Stimulated activated CD4-positive, alpha-beta T cell treated with anti-CD3 and anti-CD28 coated beads, TNF-alpha, amount 100 ng/mL, for 48 hours (primary cell): ENCODE results near the gene EPSTI1.

Experiments used
- DNase-seq, 3 donors: peaks; one replicate each; pipeline ENCODE4 v3.0.0-alpha.2; 2020; ENCODE audit warnings: low read depth in 3 of 3

Gene EPSTI1

GRCh38 chr13:42852136-42852535, 139.9 kb downstream of the EPSTI1 start:
- DNase-seq, result no peak

DNA sequence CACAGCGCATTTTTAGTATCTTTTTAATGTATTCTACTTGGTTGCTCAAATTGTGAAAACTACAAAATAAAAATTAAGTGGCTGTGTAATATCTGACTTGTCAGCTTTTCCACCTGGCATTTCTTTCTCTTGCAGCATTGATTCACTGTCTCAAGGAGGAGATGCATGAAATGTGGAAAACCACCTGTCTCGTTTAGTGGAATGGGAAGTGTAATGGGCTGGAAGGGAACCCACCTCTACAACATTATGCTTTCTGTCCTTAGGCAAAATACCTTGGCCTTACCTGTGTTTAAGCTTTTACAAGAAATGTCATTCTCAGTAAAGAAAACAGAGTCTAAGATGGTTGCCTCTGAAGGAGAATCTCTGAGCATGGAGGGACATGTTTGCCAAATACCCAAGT, 142.8 kb downstream of the EPSTI1 start:
- no peak for DNase-seq

DNA sequence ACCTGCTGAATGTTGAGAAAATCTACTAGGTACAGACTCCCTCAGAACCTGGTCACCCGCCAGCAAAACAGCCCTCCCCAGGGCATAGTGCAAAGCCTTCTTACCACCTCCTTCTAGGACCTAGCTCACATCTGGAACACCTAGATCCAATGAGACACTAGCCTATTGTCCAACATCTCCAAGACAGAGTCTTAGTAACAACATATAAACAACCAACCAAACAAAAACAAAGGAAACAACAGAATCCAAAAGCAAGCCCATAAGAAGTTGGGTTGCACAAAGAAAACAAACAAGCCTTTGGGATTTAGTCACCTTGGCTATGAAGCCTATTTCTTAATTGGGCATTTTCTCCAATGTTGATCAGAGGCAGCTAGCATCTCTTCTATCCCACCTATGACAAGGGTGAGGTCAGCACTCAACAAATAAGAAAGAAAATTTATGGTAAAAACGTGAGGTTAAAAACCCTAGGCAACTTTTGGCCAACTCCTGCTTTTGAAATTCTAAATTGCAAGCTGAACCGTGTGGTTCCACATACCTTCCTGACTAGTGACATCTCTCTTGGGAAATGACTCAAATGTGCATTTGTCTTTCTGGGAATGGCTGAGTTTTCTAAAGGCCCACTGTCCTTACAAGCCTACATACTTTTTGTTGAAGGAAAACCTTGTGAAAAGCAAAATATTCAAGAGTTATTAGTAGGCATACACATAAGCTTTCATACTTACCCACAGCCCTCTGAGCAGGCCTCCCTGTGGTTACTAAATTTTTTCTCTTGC, 144.0 kb downstream of the EPSTI1 start:
- no peak for DNase-seq

DNA sequence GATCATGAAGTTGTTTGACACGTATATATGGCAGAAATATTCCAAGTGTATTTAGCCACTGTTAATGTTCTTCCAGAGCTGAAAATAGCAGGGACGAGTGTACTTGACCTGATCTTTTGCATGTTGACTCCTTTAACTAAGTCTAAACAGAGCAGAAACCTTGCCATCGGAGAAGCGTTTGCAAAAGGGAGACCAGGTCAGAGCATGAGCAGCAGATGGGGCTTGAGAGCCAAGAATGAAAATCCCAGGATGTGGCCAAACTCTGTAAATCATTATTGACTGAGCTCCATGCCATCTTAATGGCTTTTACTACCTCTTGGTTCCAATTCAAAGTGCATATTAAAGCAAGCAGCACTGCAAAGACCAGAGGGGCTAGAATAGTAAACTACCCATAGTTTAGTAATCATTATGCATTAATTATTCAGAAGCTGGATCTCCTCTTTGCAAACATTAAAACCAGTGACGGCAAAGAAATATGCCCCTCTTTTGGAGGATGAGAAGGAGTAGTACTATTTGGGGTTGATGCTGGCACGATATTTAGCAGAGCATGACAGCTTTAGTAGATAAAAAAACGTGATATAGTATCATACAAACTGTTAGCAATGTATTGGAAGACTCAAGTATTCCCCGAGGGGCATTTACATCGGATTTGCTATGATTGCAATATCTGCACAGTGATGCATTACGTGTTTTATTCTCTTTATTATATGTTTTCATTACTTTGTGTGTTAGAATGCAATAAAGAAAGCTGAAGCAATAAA, 154.9 kb downstream of the EPSTI1 start:
- no peak for DNase-seq
